Measurements from ENCODE around the gene MAN2C1. TPM values are rescaled to one million over a fixed set of nuclear protein-coding genes. Genes with fewer than 3 reads are reported as not detected.

Gene MAN2C1
- total RNA-seq, 4 donors from 2014 or later: 97.2 to 527 (median 180) TPM

GRCh38 chr15:75364881-75365280, 3.5 kb downstream of the MAN2C1 start:
- no peak for DNase-seq (ENCODE audit: low spot score in 2 of 2)

DNA sequence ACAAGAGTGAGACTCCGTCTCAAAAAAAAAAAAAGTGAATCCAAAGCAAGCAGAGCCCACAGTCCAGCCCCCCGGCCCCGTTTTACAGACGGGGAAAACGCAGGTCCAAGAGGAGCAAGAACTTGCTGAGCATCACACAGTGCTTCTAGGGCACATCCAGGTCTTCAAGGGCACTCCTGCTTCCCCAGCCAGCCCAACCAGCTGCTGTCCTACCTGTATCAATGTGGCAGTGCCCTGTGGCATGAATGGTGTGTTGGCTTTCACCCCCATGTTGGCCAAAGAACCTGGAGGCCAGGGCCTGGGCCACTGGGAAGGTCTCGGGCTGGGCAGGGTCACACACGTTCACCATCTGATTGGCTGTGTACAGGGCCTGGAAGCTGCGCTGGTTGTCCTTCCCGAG, 4.6 kb downstream of the MAN2C1 start:
- Histone ChIP-seq H3K4me3 (no peak overlapping the region), H3K27ac (no peak overlapping the region), H3K4me1 (peaks cover 12% of the 10 kb centered on the region), H3K27me3 (no peaks in the 10 kb centered on the region), H3K9me3 (no peaks in the 10 kb centered on the region), H3K36me3 (peaks cover 81% of the 10 kb centered on the region)
- DNase-seq (ENCODE audit: low spot score in 2 of 2): no peak
- TF ChIP-seq POLR2A (IDR thresholded peaks at IDR 0.05) (no peak), POLR2AphosphoS5 (IDR thresholded peaks at IDR 0.05) (no peak), EP300 (IDR thresholded peaks at IDR 0.05) (no peak)
- TF ChIP-seq, protein P1, sequence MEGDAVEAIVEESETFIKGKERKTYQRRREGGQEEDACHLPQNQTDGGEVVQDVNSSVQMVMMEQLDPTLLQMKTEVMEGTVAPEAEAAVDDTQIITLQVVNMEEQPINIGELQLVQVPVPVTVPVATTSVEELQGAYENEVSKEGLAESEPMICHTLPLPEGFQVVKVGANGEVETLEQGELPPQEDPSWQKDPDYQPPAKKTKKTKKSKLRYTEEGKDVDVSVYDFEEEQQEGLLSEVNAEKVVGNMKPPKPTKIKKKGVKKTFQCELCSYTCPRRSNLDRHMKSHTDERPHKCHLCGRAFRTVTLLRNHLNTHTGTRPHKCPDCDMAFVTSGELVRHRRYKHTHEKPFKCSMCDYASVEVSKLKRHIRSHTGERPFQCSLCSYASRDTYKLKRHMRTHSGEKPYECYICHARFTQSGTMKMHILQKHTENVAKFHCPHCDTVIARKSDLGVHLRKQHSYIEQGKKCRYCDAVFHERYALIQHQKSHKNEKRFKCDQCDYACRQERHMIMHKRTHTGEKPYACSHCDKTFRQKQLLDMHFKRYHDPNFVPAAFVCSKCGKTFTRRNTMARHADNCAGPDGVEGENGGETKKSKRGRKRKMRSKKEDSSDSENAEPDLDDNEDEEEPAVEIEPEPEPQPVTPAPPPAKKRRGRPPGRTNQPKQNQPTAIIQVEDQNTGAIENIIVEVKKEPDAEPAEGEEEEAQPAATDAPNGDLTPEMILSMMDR (IDR thresholded peaks at IDR 0.05): no peak
- WGBS: 83% methylated on average over 9 of the region's 9 CpGs

More at GRCh38 chr15:75364881-75365280, 3.5 kb downstream of the MAN2C1 start:
- Histone ChIP-seq H3K4me1 (peaks cover 23% of the 10 kb centered on the region), H3K27ac (no peak overlapping the region), H3K36me3 (peaks cover 70% of the 10 kb centered on the region), H3K4me3 (no peak overlapping the region), H3K27me3 (no peaks in the 10 kb centered on the region), H3K9me3 (no peaks in the 10 kb centered on the region)
- 93% methylated on average over 5 of the region's 6 CpGs for WGBS
- TF ChIP-seq POLR2AphosphoS5 (IDR thresholded peaks at IDR 0.05): no peak
- TF ChIP-seq EP300 (IDR thresholded peaks at IDR 0.05): no peak
- TF ChIP-seq, protein P1 (IDR thresholded peaks at IDR 0.05): no peak
- no peak for TF ChIP-seq POLR2A (IDR thresholded peaks at IDR 0.05)

GRCh38 chr15:75362642-75363249, 5.7 kb downstream of the MAN2C1 start:
- TF ChIP-seq POLR2AphosphoS5 (IDR thresholded peaks at IDR 0.05) (no peak), EP300 (IDR thresholded peaks at IDR 0.05) (no peak), POLR2A (IDR thresholded peaks at IDR 0.05) (no peak)
- TF ChIP-seq, protein P1 (IDR thresholded peaks at IDR 0.05): no peak
- no peaks in the 10 kb centered on the region for H3K27me3 ChIP-seq
- peaks cover 9% of the 10 kb centered on the region for H3K4me1 ChIP-seq
- H3K27ac ChIP-seq: no peak overlapping the region
- no peaks in the 10 kb centered on the region for H3K9me3 ChIP-seq
- peaks cover 92% of the 10 kb centered on the region for H3K36me3 ChIP-seq
- 94% methylated on average over 2 of the region's 7 CpGs for WGBS
- no peak overlapping the region for H3K4me3 ChIP-seq
- no peak for DNase-seq (ENCODE audit: low spot score in 2 of 2)

DNA sequence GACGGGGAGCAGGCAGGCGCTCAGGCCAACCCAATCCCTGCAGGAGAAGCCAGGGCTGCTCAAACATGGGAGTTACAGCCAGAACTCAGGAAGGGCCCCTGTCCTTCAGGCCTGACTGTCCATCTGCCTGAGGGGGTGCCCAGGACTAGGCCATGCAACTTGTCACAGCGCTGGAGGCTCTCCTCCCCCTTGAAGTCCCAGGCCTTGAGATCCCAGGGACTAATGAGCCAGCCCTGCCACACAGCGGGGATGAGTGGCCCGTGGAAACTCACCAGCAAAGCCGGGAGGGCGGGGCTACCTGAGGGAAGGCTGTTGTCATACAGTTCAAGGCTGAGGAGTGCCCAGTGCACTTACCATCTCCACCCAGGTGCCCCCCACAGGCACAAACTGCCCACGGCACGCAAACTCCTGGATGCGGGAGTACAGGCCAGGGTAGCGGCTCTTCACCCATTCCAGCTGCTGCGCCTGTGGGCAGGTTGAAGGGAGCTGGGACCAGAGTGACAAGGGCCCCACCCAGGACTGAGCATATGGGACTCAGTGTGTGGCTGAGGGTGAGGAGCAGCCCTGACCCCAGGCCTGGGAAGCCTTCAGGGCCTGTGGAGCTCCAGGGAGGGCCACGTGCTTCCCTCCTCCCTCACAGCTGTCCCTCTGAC, 6.3 kb downstream of the MAN2C1 start:
- peaks cover 97% of the 10 kb centered on the region for H3K36me3 ChIP-seq
- WGBS: 86% methylated on average over 9 of the region's 13 CpGs
- H3K9me3 ChIP-seq: no peaks in the 10 kb centered on the region
- no peaks in the 10 kb centered on the region for H3K27me3 ChIP-seq
- no peak overlapping the region for H3K27ac ChIP-seq
- no peak overlapping the region for H3K4me3 ChIP-seq
- peaks cover 3% of the 10 kb centered on the region for H3K4me1 ChIP-seq
- no peak for DNase-seq (ENCODE audit: low spot score in 2 of 2)
- TF ChIP-seq EP300 (IDR thresholded peaks at IDR 0.05) (no peak), POLR2AphosphoS5 (IDR thresholded peaks at IDR 0.05) (no peak), POLR2A (IDR thresholded peaks at IDR 0.05) (no peak)
- TF ChIP-seq, protein P1 (IDR thresholded peaks at IDR 0.05): no peak

GRCh38 chr15:75361361-75361988, 6.9 kb downstream of the MAN2C1 start:
- no peak for DNase-seq (ENCODE audit: low spot score in 2 of 2)
- TF ChIP-seq POLR2A (IDR thresholded peaks at IDR 0.05) (no peak), POLR2AphosphoS5 (IDR thresholded peaks at IDR 0.05) (no peak), EP300 (IDR thresholded peaks at IDR 0.05) (no peak)
- TF ChIP-seq, protein P1 (IDR thresholded peaks at IDR 0.05): no peak
- H3K4me3 ChIP-seq: no peak overlapping the region
- WGBS: 89% methylated on average over 7 of the region's 10 CpGs
- H3K9me3 ChIP-seq: no peaks in the 10 kb centered on the region
- peaks cover 98% of the 10 kb centered on the region for H3K36me3 ChIP-seq
- no peak overlapping the region for H3K27ac ChIP-seq
- H3K27me3 ChIP-seq: no peaks in the 10 kb centered on the region
- no peaks in the 10 kb centered on the region for H3K4me1 ChIP-seq
